HG03196 (cell line): ENCODE measurements around the gene ALOX5.
"Not testable (repeated sequence)": the region's sequence is repeated elsewhere in the genome, so short reads cannot be mapped to it uniquely, and the experiment has no call there.

Source experiments
- ATAC-seq: cut with Tn5 transposase; IDR thresholded peaks from one replicate; pipeline ENCODE4 v1.9.1; 2021; ENCODE audit not compliant: unreplicated experiment

The ALOX5 gene

DNA sequence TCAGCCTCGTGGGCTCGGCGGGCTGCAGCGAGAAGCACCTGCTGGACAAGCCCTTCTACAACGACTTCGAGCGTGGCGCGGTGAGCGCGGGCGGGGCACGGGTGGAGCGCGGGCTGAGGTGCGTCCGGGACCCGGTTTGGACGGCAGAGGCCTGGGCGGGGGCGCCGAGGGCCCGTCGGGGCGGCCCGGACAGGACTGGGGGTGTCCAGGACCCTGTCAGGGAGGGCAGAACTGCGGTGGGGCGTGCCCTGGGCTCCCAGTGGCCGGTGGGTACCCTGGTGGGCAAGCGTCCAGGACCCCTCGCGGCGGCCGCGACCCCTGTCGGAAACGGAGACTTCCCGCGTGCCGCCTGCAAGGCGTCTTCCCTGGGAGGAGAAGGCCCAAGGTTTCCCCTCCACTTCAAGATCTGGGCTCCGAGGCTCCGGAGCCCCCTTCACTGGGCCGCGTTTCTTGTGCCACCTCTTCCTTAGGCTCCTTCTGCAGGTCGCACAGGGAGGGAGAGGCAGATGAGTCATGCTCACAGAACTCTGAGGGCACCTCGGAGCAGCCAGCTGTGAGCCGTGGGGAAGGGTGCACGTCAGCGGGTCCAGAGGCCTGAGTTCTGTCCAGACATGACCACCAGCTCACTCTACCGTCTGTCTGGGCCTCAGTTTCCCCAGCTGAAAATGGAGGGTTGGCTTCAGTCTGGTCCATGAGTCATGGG lies 485 bp downstream of the ALOX5 start:
- ATAC-seq, result peak; percentile 9

DNA sequence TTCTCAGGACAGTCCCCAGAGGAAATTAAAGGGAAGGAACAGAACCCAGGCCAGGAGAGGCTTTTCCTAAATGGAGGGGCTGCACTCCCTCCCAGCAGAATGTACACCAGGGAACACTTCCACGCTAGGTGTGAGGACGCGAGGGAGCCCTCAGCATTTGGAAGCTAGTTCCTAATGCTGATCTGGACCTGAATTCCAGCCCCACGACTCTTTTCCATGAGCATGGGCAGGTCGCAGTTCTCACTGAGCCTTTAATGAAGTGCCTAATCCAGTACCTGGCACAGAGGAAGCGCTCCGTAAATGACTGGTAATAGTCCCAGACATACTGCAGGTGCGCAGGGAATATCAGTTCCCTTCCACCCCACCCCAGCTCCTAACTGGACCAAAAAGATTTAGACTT lies 1.1 kb downstream of the ALOX5 start:
- ATAC-seq, result no peak

- no peak for ATAC-seq
Measured at GRCh38 chr10:45375716-45376231, 1.8 kb downstream of the ALOX5 start.

DNA sequence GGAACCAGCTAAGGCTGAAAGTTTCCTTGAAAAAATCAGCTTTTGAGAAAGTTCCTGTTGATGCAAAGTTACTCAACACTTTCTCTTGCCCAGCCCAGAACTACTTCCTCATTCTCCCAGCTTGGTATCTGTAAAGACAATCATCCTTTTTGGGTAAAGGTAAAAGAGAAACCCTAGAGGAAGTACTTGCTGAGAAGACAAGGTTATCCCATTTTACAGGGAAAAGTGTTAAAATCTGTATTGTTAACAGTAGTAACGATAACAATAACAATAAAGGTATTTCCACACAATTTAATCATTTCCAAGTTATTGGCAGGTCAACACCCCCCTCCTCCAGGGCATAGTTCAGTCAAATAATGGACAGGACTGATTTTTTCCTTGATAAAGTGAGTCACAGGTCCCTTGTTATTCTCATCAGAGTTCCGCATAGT lies 2.4 kb downstream of the ALOX5 start:
- ATAC-seq, result no peak

DNA sequence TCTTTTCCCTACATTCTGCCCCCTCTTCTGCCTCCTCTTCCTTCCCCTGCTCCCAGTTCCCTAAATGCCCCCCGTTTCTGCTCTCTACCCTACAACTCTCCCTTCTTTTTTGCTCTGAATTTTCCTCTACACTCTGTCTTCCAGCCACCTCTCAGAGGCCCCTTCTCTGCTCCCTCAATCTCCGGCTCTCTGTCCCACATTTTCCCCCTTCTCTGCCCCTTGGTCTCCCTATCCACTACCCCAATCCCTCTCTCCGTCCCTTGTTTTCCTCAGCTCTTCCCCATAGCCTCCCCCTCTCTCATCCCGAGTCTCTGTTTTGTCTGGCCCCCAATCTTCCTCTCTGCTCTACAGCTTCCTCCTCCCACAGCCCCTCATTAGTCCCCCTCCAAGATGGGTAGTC lies 3.3 kb downstream of the ALOX5 start:
- ATAC-seq, result no peak

DNA sequence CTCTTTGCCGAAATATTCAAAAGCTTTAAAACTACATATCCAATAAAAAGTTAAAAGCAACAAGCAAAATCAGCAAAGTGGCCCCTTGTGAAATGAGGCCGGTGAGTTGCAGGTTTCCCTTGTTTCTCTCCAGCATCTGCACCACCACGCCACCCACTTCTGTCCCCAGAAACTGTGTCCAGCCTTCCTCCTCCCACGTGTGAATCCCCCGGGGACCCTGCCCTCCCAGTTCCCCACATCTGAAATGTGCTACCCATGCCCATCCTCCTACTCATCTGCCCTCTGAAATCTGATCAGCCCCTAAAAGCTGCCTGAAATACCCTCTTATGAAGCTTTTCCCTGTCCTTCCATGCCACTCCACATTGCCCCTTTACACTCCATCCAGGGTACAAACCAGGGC lies 3.8 kb downstream of the ALOX5 start:
- no peak for ATAC-seq

DNA sequence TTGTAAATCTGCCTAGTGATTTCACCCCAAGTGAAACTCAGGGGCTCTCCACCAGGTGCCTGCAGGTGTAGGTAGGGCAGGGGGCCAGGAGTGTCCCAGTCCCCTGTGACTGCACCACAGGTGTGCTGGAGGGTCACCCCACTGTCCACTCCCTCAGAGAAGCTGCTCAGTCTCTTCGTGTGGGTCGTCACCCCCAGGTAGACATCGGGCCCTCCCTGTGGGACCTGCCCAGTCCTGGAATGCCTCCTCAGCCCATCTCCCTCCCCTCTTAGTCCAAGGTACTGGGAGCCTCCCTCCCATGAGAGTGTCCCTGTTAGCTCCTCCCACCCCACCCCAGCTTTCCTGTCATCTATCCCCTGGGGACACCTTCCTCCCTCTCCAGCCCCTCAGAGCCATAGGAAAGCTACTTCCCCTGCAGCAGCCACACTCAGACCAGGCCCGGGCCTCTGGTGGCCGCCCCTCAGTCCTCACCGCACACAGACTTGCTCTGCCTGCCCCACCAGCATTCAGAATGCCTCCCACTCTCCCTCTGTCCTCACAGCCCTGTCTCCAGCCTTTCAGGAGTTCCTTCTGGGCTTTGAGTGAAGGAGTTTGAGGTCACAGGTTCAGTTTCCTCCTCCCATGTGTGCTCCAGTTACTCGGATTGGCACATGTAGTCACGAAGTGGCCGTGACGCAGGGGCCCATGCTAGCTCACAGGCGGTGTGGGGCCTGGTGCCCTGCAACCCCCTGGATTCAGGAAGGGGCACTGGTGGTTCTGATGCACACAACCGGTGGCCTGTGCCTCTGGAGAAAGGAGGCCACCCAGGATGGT lies 5.1 kb downstream of the ALOX5 start:
- no peak for ATAC-seq

DNA sequence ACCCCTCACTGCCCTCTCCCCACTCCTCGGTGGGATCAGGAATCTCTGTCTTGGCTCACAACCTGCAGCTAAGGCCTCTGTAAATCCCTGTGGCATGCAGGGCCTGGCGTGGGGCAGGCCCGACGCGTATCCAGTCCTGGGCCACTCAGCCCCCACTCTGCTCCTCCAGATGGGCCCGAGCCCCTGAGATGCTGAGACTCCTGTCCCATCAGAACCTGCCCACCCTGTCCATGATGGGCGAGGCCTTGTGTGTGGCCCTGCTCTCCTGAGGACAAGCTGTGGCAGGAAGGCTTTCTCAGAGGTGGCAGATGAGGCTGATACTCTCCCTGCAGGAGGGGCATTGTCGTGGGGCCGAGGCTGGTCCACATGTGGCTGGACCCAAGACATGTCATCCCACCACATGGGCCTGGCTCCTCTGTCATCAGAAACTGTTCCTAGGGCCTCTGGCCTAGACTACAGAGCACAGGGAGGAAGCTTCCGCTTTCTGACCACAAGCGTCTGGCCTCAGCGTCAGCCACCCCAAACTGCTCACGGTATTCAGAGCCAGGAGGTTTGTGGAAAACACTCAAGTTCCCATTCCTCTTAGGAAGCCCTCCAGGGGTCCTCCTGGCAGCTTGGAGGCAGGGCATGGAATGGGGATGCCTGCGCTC lies 6.0 kb downstream of the ALOX5 start:
- no peak for ATAC-seq

DNA sequence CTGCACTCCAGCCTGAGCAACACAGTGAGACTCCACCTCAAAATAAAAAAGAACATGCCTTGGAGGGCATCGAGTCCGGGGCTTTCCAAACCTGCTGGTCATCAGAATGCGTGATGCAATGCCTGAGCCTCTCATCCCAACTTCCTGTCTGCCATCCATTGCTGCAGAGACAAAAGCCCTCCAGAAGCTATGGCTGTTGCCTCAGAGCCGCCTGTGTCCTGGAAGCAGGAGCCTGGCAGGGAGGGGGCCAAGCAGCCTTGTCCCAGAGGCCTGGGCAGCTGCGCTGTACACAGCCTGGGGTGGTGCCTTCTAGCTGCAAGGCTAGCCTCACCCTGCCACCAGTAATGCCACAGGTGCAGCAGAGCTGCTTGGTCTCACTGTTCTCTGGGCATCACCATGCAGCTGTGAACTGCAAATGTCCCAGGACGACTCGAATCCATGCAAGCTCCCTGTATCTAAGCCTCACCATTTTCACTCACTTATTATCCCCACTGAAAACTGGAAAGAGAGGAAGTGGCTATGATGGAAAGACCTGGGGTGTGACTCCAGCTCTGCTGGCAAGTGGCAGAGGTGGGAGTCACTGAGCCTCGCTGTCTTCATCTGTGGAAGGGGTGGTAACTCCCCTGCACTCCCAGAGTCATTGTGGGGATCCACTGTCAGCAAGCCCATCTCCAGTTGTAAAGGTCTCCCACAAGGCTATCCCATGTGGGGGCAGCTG lies 7.0 kb downstream of the ALOX5 start:
- no peak for ATAC-seq

- no peak for ATAC-seq
Measured at GRCh38 chr10:45382591-45382990, 8.6 kb downstream of the ALOX5 start.

DNA sequence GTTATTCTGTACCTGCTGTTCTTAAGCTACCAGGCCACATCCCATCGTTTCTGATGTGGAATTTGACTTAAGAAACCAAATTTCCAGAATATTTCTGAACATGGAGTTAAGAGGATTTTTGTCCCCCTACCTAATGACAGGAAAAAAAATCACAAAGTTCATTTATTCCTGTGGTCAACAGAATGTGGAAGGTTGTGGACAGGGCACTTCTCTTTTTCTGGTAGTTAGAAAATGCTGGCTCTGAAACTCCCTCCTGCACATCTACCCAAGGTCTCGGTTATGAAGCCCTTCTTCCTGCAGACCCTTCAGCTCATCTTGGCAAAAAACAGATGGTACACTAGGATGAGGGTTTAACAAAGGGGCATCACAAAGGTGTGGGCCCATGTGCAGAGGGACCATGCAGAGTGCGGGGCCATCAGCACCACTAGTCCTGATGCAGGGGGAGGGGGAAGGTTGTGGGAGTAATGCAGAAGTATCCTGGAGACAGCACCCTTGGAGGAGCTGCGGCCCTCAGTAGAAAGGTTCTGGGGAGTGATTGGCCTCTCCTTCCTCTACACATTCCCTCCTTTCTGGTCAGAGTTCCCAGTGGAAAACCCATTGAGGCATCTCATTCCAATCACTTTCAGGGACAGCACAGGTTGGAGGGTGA lies 9.8 kb downstream of the ALOX5 start:
- no peak for ATAC-seq

- no peak for ATAC-seq
Measured at GRCh38 chr10:45386657-45387056, 12.6 kb downstream of the ALOX5 start.

- no peak for ATAC-seq
Measured at GRCh38 chr10:45387096-45387893, 13.3 kb downstream of the ALOX5 start.

DNA sequence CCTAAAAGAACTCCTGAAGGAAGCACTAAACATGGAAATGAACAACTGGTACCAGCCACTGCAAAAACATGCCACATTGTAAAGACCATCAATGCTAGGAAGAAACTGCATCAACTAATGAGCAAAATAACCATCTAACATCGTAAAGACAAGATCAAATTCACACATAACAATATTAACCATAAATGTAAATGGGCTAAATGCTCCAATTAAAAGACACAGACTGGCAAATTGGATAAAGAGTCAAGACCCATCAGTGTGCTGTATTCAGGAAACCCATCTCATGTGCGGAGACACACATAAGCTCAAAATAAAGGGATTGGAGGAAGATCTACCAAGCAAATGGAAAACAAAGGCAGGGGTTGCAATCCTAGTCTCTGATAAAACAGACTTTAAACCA lies 15.7 kb downstream of the ALOX5 start:
- ATAC-seq, result not testable (repeated sequence)

GRCh38 chr10:45391636-45392035 lies 17.6 kb downstream of the ALOX5 start:
- ATAC-seq, result not testable (repeated sequence)

DNA sequence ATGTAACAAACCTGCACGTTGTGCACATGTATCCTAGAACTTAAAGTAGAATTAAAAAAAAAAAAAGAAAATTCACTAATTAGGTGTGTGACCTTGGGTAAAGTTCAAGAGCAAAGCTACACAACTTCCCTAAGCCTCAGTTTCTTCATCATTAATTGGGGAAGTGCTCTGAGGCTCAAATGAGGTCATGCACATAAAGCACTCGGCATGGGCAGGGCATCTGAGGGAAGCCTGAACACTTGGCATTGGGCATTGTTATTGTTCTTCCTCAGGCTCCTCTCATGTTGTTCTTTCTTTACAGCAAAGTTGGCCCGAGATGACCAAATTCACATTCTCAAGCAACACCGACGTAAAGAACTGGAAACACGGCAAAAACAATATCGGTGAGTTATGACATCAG lies 21.5 kb downstream of the ALOX5 start:
- ATAC-seq, result no peak

GRCh38 chr10:45398595-45398994 lies 24.6 kb downstream of the ALOX5 start:
- no peak for ATAC-seq

- ATAC-seq, result no peak
Measured at GRCh38 chr10:45399113-45399512, 25.1 kb downstream of the ALOX5 start.

GRCh38 chr10:45403151-45403550 lies 29.1 kb downstream of the ALOX5 start:
- ATAC-seq, result no peak
